Bone marrow (tissue), 2 donors: Measurements from ENCODE around the gene ATP1B2.

Experiments used
- DNase-seq, 2 donors: peaks; one replicate each; lab custom pipeline; 2025; lab: John Stamatoyannopoulos, UW

The ATP1B2 gene

DNA sequence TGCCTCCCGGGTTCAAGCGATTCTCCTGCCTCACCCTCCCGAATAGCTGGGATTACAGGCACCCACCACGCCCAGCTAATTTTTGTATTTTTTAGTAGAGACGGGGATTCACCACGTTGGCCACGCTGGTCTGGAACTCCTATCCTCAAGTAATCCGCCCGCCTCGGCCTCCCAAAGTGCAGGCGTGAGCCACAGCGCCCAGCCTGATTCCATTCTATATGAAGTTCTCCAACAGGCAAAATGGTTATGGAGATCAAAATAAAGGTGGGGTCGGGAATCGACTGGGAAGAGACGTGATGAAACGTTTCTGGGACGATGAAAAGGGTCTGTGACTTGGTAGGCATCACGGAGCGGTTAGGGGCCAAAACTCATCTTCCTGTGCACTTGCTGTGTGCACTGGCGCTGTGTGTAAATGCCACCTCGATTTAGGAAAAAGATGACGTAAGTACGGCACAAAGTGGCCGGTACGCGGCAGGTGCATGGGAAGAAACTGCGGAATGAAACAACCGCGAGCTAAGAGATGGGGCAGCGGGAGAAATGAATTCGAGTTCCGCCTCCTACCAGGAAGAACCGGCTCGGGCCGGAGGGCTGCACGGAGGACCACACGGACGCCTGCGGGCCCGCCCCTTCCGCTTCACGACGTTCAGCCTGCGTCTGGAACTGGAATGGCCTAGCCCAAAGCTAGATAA lies 35.0 kb downstream of the ATP1B2 start:
- DNase-seq = peak; percentile 76 to 97

DNA sequence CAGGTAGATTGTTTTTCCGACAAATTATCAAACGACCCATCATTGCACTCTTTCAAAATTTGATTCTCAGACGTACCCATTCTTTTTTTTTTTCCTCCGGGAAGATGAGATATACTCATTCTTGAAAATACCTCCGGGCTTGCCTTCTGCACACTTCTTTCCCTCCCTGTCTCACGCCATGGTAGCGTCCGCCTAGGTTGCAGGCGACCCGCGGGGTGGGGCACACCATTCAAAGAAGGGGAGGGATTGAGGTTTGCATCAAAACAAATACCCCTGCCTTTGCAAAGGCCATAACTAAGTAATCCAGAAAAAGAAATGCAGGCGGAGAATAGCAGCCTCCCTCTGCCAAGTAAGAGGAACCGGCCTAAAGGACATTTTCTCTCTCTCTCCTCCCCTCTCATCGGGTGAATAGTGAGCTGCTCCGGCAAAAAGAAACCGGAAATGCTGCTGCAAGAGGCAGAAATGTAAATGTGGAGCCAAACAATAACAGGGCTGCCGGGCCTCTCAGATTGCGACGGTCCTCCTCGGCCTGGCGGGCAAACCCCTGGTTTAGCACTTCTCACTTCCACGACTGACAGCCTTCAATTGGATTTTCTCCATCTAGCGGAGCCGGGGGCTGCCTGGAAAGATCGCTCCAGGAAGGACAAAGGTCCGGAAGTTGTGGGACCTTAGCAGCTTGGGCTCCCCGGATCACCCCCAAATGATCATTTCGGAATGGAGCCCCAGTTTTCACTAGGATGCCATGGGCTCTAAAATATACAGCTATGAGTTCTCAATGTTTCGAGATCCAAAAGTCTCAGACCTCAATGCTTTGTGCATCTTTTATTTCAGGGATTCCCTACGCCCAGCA lies 35.7 kb downstream of the ATP1B2 start:
- peak; percentile 76 to 97 for DNase-seq

DNA sequence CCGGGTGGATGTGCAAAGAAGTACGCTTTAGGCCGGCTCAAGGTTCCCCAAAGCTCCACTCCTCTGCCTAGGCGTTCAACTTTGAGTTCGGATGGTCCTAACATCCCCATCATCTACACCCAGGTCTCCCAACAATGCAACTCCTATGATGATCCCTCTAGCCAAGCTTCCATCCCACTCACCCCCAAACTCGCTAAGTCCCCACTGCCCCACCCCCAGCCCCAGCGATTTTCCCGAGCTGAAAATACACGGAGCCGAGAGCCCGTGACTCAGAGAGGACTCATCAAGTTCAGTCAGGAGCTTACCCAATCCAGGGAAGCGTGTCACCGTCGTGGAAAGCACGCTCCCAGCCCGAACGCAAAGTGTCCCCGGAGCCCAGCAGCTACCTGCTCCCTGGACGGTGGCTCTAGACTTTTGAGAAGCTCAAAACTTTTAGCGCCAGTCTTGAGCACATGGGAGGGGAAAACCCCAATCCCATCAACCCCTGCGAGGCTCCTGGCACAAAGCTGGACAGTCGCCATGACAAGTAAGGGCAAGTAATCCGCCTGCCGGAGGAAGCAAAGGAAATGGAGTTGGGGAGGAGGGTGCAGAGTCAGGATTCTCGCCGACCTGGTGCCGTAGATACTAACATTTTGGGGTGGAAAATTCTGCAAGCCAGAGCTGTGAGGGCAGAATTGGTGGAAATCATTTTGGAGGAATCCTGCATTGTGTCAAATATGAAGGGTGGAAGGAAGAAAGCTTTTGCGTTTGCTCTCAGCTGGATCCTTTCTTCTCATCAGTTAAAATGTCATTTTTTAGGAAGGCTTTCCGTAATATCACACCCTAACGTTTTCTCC lies 36.6 kb downstream of the ATP1B2 start, which contains the start of gene TP53:
Gene TP53, minus strand, starts transcription at position 419 of the 836 bp plus-strand sequence. CDS start 10,896 bp downstream, outside the sequence.
- DNase-seq = peak; percentile 74 to 80

DNA sequence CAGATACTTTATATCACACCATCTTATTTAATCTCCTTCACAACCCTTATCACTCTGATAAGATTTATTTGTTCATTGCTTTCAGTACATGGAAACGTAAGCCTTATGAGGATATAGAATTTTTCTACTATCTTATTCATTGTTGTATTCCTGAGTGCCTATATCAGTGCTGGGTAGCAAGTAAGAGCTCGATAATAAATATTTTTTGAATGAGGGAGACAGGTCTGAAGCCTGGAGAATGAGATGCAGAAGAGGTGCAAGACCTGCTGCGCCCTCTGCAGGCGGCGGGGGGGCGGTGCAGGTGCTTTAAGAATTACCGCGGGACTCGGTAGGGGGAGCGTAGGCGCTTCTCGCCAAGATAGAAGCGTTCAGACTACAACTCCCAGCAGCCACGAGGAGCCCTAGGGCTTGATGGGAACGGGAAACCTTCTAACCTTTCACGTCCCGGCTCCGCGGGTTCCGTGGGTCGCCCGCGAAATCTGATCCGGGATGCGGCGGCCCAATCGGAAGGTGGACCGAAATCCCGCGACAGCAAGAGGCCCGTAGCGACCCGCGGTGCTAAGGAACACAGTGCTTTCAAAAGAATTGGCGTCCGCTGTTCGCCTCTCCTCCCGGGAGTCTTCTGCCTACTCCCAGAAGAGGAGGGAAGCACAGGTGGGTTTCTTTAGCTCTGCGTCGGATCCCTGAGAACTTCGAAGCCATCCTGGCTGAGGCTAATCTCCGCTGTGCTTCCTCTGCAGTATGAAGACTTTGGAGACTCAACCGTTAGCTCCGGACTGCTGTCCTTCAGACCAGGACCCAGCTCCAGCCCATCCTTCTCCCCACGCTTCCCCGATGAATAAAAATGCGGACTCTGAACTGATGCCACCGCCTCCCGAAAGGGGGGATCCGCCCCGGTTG lies 37.4 kb downstream of the ATP1B2 start, which contains the start of gene WRAP53:
Gene WRAP53, plus strand, starts transcription at position 570 of the 900 bp plus-strand sequence. Its CDS starts 172 bp downstream, at position 742.
- peak; percentile 73 to 94 for DNase-seq

DNA sequence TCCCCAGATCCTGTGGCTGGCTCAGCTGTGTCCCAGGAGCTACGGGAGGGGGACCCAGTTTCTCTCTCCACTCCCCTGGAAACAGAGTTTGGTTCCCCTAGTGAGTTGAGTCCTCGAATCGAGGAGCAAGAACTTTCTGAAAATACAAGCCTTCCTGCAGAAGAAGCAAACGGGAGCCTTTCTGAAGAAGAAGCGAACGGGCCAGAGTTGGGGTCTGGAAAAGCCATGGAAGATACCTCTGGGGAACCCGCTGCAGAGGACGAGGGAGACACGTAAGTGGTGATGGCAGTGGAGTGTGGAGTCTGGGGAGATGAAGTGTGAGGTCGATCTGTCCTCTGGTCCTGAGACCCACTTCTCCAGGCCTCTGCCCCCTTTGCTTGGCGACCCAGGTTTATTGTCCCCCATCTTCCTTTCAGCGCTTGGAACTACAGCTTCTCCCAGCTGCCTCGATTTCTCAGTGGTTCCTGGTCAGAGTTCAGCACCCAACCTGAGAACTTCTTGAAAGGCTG lies 38.1 kb downstream of the ATP1B2 start:
- no peak for DNase-seq

DNA sequence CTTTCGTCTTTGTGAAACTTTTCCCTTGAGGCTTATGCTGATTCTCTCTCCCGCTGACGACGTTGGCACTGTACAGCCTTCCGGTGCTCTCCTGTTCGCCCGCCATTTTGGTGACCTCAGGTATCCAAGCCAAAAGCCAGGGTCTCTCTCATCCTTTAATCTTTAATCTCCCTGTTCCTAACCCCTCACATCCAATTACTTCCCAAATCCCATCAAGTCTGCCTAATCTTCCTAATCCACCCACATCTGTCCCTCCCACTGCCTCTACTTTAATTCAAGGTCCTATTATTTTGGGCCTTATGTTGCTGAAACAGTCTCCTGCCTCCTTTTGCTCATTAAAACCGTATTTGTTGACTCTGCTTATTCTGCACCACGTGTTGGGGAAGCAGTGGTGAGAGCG lies 44.9 kb downstream of the ATP1B2 start:
- DNase-seq = no peak

DNA sequence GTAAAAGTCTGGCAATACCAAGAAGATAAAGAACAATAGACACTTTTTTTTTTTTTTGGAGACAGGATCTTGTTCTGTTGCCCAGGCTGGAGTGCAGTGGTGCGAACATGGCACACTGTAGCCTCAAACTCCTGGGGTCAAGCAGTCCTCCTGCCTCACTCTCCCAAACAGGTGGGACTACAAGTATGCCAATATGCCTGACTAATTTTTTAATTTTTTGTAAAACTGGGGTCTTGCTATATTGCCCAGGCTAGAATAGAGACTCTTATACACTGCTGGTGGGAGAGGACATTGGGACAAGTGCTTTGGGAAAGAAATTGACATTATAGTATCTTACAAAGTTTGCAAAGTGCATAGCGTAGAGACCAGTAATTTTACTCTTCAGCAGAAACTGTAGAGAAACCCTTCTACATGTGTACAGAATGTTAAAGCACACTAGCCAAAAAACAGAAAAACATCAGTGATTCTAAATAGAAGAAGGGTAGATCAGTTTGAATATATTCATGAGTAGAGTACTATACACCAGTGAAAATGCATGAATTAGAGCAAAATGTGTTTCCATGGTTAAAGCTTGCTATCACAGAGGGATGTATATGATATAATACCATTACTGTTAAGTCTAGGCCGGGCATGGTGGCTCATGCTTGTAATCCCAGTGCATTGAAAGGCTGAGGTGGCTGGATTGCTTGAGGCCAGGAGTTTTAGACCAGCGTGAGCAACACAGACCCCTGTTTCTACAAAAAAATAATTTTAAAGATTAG lies 47.3 kb downstream of the ATP1B2 start:
- DNase-seq = no peak

DNA sequence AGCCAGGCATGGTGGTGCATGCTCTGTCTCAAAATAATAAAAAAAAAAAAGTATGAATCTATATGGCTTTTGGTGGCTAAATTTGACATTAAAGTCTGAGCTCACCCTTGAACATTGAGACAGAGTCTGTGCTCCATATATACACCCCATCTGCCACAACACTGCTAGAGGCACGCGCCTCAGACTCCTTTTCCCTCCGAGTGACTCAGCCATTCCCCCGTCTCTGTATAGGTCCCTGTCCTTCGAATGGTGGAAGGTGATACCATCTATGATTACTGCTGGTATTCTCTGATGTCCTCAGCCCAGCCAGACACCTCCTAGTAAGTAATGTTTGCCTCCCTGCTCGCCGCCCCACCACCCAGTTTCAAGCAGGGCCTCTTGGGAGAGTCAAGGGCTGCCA lies 49.8 kb downstream of the ATP1B2 start:
- no peak for DNase-seq

DNA sequence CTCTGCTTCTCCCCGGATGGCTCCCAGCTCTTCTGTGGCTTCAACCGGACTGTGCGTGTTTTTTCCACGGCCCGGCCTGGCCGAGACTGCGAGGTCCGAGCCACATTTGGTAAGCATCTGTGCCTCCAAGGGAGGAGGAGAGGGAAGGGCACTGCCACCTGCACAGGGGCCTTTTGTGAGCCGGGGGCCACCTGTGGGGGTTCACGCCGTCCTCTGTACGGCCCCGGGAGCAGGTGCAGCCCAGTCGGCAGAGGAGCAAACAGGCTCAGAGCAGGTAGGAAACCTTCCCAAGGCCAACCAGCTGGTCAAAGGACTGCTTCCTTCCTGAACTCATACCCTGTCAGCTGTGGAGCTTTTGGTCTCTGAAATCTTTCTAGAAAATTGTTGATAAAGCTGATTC lies 51.0 kb downstream of the ATP1B2 start:
- no peak for DNase-seq

DNA sequence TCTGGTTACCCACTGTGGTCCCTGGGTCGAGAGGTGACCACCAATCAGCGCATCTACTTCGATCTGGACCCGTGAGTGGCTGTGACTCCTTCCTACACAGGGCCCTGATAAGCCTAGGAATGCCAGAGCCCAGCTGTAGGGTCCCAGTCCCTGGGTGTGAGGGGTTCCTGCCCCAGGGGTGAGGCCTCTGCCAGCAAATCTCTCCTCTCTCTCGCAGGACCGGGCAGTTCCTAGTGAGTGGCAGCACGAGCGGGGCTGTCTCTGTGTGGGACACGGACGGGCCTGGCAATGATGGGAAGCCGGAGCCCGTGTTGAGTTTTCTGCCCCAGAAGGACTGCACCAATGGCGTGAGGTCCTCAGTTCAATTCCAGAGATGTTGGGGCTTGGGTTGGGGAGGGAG lies 52.0 kb downstream of the ATP1B2 start:
- DNase-seq = no peak

DNA sequence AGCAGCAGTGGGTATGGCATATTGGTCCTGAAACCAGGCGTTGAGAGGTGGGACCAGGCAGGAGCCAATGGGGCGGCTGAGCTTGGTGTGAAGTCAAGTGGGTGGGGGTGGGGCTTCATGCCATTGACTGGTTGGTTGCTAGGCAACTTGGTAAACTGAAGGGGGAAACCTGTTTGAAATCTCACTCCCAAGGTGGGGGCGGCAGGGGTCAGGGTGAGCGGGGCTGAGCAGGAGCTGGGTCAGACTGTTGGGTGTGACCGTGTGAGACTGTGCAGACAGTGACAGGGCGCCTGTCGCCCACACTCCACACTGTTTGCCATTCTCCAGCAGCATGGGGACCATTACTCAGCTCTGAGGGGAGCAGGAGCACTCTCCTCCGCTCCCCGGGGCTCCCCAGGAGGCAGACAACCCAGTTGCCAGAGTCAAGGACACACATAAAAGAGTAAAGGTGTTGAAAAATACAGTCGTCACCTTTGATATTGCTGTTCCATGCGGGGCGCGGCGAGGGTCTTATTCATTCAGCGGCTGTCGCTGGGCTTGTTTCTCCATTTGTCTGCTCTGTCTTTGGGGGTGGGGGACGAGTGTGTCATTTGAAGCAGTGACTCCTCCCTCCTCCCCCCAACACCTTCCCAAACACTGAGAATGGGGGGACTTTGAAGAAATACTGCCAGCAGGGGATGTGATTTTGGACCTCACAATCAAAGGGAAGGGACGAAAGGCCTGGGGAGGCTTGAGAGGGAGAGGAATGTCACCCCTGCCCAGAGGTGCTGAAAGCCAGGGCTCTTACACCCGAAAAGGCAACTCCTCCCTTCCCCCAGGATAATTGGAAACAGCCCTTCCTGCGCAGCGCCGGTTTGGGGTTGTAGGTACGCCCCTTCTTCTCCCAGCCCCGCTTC lies 53.1 kb downstream of the ATP1B2 start:
- DNase-seq = no peak

DNA sequence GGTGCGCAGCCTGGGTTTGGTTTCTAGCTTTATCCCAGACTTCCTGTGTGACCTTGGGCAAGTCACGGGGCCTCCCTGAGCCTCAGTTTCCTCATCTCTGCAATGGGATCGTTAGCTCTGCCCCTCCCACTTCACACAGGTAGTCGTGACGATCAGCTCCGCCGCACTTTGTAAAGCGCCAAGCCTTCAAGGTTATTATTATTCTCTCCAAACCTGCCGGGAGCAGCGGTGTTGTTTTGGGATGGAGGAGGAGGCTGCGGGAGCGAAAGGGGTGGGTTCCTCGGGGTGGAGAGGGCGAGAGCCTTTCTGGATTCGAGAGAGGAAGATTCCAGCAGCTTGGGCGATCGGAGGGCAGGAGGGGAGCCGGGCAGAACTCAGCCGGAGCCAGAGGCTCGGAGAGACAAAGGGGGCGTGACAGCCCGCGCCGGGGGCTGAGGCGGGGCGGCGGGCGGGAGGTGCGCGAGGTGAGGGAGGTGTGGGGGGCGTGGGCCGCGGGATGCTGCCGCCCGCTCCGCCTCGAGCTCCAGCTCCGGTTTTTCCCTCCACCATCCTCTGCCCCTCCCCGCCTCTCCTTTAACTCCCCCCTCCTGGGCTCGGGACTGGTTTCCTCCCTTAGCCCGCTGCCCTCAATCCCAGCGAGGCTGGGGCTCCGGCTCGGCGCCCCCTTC lies 54.0 kb downstream of the ATP1B2 start, which contains the start of gene EFNB3:
Gene EFNB3, plus strand, starts transcription at position 602 of the 668 bp plus-strand sequence. CDS start 397 bp downstream, outside the sequence.
- no peak for DNase-seq

DNA sequence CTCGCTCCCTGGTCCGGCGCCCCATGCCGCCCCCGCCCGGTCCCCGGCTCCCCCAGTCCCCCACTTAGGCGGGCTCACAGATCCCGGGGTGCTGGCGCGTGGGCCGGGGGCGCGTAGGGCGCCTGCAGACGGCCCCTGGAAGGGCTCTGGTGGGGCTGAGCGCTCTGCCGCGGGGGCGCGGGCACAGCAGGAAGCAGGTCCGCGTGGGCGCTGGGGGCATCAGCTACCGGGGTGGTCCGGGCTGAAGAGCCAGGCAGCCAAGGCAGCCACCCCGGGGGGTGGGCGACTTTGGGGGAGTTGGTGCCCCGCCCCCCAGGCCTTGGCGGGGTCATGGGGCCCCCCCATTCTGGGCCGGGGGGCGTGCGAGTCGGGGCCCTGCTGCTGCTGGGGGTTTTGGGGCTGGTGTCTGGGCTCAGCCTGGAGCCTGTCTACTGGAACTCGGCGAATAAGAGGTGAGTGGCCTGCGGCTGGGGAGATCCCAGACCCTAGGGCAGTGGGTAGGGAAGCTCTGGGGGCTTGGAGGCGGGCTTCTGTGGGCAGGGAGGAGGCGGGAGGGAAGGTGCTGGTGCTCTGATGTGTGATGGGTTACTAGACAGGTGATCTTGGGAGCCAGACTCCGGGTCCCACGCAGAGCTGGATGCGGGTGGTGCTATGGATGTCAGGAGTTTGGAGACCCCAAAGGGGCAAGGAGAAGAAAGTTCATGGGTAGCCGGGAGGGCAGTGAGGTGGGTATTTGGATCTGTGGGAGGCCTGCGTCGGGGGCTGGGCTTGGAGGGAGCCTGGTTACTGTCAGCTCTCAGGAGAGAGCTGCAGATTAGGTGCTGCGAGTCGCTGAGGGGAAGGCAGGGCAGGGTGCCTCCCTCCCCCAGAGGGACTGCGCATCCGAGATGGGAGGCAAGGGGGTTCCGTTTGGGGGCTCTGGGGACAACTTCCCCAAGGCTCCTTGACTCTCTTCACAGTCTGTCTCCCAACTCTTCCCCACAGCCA lies 54.8 kb downstream of the ATP1B2 start:
- DNase-seq = no peak

DNA sequence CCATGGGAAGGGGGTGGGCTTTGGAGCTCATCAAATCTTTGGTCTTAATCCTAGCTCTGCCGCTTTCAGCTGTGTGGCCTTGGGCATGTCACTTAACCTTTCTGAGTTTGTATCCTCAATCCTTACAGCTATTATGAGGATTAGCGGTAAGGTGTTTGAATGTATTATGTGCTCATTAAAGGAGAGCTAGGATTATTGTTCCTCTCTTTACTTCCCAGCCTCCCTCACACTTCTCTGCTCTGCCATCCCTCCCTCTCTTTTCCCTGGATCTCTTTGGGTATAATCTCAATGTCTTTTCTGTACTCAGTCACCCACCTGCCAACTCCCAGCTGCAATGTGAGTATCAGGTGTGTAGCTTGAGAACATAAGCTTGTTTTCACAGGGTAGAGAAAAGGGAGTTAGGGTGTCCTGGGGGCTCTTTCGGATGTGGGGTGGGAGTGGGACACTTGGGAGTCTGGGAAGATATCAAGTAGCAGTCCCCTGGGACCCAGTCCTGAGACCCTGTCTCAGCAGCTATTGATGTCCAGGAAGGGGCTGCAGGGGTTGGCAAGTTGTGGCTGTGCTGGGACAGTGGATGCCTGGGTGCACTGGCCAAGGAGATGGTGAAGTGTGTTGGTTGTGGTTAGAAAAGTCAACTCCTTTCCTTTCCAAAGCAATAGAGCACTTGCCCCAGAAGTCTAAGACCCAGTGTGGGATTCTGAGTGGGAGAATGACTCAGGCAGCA lies 56.1 kb downstream of the ATP1B2 start:
- no peak for DNase-seq
